HepG2 (cell line): ENCODE measurements around the gene GRIN2C. TPM values are rescaled to one million over a fixed set of nuclear protein-coding genes. Genes with fewer than 3 reads are reported as not detected.

Experiments
- ATF1 ChIP-seq: IDR thresholded peaks from 2 replicates; pipeline ENCODE4 v1.6.1; 2016; ENCODE audit warnings: mild to moderate bottlenecking, control low read depth
- GTF2F1 ChIP-seq: fragments of 150-350 bp; IDR thresholded peaks from 2 replicates; pipeline ENCODE4 v1.6.1; 2014; ENCODE audit warnings: low read length
- KIAA2018 ChIP-seq: sonication (generic); formaldehyde crosslinking; IDR thresholded peaks from 2 replicates; pipeline ENCODE4 v1.5.0; 2020; ENCODE audit warnings: mild to moderate bottlenecking, missing genetic modification reagents, borderline replicate concordance
- MEIS2 ChIP-seq: sonication (generic); formaldehyde crosslinking; IDR thresholded peaks from 2 replicates; pipeline ENCODE4 v1.9.0; 2021; ENCODE audit warnings: mild to moderate bottlenecking, missing genetic modification reagents
- POLR2G ChIP-seq: fragments of 200-400 bp; formaldehyde crosslinking; IDR thresholded peaks from 2 replicates; pipeline ENCODE4 v1.6.1; 2018; ENCODE audit warnings: mild to moderate bottlenecking, low read depth, low read length, moderate library complexity
- PRDM4 ChIP-seq: sonication (generic); formaldehyde crosslinking; IDR thresholded peaks from 2 replicates; pipeline ENCODE4 v1.9.0; 2021; ENCODE audit warnings: missing genetic modification reagents, borderline replicate concordance
- SOX5 ChIP-seq: IDR thresholded peaks from 2 replicates; pipeline ENCODE4 v1.6.1; 2016; ENCODE audit warnings: borderline replicate concordance
- ZHX2 ChIP-seq, 2 experiments: sonication (generic) in 1 of 2; formaldehyde crosslinking in 1 of 2; IDR thresholded peaks; 2 replicates each; pipeline versions ENCODE4 v1.6.1 to v1.9.0; 2014 to 2022; ENCODE audit warnings: antibody characterized with exemption in 1 of 2, borderline replicate concordance in 1 of 2, inconsistent platforms in 1 of 2, low read depth in 1 of 2, missing genetic modification reagents in 1 of 2
- ZNF44 ChIP-seq: sonication (generic); formaldehyde crosslinking; IDR thresholded peaks from 2 replicates; pipeline ENCODE4 v1.5.1; 2020; ENCODE audit warnings: mild to moderate bottlenecking, missing genetic modification reagents
- ZNF761 ChIP-seq: sonication (generic); formaldehyde crosslinking; conservative IDR thresholded peaks from 2 replicates; pipeline ENCODE4 v1.4.0; 2020; ENCODE audit warnings: mild to moderate bottlenecking, missing genetic modification reagents
- polyA plus RNA-seq, 8 experiments: library from polyadenylated mRNA; depleted of rRNA in 3 of 8; stranded (reverse) in 7 of 8; unstranded in 1 of 8; fragments of >200 nt; fragmentation: Illumina TruSeq in 4 of 8; extraction: Trizol in 4 of 8; gene quantifications; 2 replicates each; pipeline versions ENCODE4 v1.2.1 to v1.2.3, GENCODE V29; 2011 to 2016; ENCODE audit warnings: low read depth in 4 of 8, missing spikeins in 1 of 8, mixed read lengths in 1 of 8; ENCODE audit not compliant: insufficient read depth in 1 of 8
- total RNA-seq, 5 experiments: library from RNA; depleted of rRNA; stranded (reverse); fragments of >200 nt; fragmentation: Illumina TruSeq; extraction: Trizol; gene quantifications; 2 replicates each; pipeline ENCODE4 v1.2.3, GENCODE V29; 2016; ENCODE audit warnings: low read depth in 1 of 5

GRIN2C gene
- total and polyA plus RNA-seq, 2 of the 13 experiments (the other 11 are each of a cell fraction or from before 2014, with no cell fraction given): 0.03 to 0.11 TPM

DNA sequence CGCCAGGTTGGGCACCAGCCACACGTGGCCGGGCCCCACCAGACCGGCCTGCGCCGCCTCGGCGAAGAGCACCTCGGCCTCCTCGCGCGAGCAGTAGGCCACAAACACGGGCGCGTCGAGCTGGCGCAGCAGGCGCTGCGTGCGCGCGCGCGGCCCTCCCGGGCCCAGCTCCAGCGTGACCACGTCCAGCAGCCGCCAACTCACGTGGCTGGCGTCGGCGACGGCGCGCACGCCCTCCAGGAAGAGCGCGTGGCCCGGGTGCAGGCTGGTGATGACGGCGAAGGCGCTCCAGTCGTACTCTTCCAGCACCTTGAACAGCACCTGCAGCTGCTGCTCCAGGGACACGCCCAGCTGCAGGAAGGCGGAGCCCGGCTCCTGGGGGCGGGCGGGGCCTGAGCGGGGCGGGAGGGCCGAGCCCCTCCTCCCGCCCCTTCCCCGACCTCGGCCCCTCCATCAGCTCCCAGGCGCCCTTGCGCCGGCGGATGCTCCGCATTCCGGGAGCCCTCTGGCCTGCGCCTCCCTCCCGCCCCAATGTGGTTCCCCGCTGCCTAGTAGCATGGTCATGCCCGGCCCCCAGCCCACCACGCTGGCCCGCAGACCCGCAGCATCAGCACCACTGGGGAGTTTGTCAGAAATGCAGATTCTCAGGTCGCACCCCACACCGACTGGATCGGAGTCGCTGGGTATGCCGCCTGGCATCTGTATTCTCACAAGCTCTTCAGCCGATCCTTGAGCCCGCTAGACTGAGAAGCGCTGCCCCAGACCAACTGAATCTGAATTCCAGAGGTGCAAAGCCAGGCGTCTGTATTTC, 7.2 kb downstream of the GRIN2C start (continued):
- TF ChIP-seq PRDM4 (CRISPR knock-in tag): no peak
- no peak for TF ChIP-seq ZNF44 (CRISPR knock-in tag)
- TF ChIP-seq POLR2G: no peak
- no peak for TF ChIP-seq KIAA2018 (CRISPR knock-in tag)
- TF ChIP-seq GTF2F1: no peak
- no peak for TF ChIP-seq MEIS2 (CRISPR knock-in tag)
- no peak for TF ChIP-seq SOX5
- TF ChIP-seq ATF1 (CRISPR knock-in tag): no peak
- 0 out of 2 replicates have a peak, but pooled peaks have one; percentile 28 for TF ChIP-seq ZNF761 (CRISPR knock-in tag)
- no peak for TF ChIP-seq ZHX2 (IDR thresholded peaks at IDR 0.05; ENCODE audit: low read depth)
- TF ChIP-seq ZHX2 (CRISPR knock-in tag; IDR thresholded peaks at IDR 0.05; ENCODE audit: borderline replicate concordance): peak; percentile 72; the same call in 1 of the 2 replicates
